HG02759 (cell line): ENCODE results near the gene PRKCH.

Experiments
- ATAC-seq: cut with Tn5 transposase; IDR thresholded peaks from one replicate; pipeline ENCODE4 v1.9.1; 2021; ENCODE audit warnings: mild to moderate bottlenecking, moderate library complexity; ENCODE audit not compliant: unreplicated experiment

The PRKCH gene

GRCh38 chr14:61504901-61505300 is 183.5 kb downstream of the PRKCH start:
- ATAC-seq: no peak

GRCh38 chr14:61505815-61506809 is 184.7 kb downstream of the PRKCH start:
- no peak for ATAC-seq

DNA sequence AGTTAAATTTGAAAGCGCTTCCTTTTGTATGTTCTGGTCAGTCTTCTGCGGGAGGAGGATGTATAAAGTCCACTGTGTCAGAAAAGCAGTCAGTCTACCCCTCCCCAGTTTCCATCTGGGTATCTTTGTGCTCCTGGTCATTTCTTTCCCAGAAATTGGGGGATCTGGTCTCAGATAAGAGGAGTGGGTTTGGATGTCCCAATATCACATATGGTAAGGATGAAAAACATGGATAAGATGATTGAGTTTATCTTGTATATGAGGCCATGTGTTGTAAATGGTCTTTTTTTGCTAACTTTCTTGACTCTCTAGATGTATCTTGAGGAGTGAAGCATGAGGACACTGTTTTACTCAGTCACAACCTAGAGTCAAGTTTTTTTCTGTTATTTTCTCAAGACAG is 187.1 kb downstream of the PRKCH start:
- ATAC-seq: no peak

DNA sequence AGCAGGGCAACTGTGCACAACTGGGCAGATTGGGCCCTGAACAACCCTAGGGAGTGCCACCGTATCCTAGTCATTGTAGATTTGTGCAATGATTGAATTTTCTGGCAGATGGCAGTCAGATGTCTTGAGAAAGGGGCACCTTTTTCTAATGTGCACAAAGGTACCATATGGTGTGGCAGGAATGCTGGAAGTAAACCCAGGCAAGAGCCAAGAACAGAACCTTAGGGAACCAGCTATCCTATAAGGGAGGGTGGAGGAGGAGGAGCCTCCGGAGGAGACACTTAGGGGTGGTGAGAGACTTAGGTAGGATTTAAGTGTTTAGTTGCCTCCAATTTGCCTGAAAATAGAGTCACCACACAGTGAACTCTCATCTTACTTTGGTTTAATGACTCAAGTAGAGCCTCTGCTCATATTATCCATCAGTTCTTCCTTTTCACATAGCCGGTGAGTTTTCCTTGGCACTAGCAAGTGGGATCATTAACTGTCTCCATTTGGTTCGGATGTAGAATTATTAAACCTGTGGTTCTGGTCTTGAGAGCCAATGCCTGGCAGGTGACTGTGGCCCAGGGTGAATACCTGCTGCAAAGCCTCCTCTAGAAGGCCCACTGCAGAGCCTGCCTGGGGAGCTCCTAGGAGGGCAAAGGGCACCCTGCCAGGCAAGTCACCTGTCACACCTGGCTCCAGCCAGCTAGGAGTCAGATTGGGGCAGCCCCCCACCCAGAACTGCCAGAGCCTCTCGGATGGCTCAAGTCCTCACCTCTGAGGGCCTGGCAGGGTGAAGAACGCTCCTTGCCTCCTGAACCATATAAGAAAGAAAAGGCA is 189.6 kb downstream of the PRKCH start:
- ATAC-seq: no peak

- ATAC-seq: no peak
These were observed 190.2 kb downstream of the PRKCH start for GRCh38 chr14:61511558-61511948.

DNA sequence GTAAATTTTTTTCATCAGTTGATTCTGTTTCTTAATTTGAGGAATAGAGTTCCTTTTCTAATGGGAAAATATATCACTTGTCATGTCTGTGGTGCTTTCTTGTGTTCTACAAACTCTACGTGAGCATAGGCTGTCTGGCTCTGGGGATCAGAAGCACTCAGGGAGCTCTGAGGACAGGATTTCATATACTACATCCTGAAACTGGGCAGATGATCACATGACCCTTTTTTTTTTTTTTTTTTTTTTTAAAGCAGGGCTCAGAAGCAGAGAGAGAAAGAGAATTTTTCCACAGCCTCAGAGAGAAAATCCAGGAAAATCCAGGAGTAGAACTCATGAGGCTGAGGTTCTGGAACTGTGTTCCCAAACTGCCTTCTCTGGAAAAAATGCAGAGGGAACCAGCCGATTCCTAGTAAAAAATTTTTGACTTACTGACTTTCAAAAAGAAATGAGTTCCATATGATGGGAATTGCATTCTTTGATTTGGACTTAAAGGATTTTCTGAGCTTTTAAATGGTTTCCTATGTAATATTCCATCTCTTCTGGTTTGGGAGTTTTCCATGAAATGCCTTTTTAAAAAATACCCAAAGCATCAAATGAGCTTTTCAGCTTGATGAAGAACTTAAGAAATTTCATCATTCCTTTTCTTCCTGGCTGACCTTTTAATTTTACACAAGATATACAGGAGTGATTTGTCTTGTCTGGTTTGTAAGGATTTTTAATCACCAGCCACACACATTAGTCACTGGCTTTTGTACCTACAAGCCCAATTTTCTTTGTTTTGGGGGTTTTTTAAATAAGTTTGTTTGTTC is 190.9 kb downstream of the PRKCH start:
- no peak for ATAC-seq

GRCh38 chr14:61513986-61514830 is 192.8 kb downstream of the PRKCH start:
- no peak for ATAC-seq

DNA sequence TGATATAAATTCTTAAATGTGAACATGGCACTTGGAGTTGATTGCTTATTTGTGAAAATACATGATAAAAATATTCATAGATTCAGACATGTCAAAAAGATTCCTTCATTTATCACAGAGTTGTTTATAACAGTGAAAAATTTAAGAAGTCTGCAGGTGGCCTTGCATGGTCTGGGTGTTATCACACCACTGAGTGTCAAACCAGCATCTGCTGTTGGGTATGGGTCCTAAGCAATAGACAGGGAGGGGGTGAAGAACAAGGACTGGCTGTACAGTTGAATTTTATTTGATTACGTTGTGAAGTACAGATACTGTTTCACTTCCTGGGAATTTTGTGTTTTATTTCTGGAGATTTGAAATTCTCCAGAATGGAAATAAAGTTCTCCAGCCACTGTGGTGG is 193.5 kb downstream of the PRKCH start:
- no peak for ATAC-seq

DNA sequence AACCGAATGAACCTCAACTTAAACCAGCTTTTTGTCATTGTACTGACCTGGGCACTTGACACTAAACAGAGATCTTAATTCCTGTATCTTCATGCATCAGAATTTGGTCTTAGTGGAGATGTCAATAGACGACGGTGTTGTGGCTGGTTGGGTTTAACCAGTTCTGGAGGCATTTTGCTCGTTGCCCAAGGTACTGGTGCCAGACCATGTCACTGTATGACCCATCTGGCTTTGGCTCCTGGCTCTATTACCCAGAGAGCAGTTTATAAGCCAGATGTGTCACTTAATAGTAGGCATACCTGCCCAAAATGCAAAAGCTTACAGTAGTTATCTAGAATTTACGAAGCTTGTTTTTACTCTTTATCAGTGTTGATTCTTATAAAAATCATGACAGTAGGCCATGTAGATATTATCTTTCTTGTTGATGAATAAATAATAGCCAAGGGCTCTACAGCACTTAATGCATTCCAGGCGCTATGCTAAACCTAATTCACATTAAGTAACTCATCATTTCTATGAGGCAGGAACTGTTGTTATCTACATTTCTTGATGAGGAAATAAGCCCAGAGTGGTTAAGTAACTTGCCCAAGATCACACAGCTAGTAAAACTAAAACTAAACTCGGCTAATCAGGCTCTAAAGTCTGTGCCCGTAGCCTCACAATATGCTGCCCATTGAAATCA is 194.2 kb downstream of the PRKCH start:
- no peak for ATAC-seq

DNA sequence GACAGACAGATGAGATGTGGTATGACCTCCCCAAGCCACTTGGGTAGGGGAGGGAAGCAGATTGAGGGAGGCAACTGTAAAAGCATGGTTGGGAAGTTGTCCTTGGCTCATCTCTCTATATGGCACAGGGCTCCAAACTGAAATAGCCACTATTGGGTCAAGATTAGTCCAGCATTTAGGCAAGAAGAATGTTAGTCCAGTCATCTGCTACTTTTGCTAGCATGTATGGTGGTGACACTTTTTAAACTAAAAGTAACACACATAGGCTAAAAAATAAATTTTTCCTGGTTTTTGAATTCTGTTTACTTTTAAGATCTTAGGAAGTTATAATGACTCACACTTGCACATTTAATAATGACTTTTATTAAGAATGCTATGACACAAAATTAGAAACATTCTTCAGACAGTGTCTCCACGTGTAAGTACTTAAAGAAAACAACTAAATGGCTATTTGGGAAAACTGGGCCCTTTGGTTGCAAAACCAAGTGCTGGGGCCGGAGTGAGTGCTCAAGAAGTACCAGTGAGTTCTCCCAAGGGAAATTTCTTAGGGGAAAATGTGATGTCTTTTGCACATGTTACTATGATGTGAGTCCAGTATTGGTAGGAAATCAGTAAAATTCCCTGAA is 194.9 kb downstream of the PRKCH start:
- ATAC-seq: no peak

DNA sequence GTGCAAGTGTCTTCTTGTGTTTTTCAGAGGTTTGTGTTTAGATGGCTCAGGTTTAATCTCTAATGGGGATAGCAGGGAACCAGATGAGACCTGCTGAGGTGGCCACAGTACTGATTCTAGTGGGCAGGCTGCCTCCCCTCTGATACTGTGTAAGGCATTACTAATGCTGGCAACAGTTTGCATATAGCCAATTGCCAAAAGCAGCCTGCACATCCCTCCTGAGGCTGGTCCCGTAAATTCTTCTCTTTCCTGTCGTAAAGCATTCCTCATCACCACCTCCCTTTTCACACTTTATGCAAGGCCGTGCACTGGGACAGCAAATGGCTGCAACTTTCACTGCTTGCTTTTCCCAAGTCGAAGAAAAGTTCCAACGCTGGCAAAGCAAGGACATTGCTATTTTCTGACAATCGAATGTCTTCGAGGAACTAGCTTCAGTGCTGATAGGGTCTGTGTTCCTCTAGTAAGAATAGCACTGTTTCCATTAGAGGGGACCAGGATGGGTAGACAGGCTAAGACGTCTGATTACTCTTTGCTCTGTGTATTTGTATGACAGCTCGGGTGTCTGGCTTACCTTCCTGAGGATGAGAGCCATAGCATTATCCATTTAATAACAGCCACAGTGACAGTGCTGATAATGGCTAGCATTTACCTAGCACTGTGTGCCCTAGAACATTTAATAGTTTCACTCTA is 195.7 kb downstream of the PRKCH start:
- no peak for ATAC-seq

- no peak for ATAC-seq
These were observed 196.6 kb downstream of the PRKCH start for GRCh38 chr14:61517911-61518384.

DNA sequence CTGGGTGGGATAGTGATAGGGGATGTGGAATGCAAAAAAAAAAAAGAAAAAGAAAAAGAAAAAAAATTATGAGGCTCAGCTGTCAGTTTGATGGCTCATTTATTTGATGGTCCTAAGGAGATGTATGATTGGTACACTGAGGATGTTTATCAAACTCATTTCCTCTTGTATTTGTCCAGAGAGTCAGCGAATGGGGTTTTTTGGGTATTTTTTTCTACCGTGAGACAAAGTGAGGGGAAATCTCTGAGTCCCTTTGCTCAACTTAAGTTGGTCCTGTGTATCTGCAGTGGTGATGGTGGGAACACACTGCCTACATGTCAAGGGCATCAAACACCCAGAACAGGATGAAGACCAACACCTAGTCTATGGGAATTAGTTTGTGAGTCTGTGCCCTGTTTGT is 197.0 kb downstream of the PRKCH start:
- no peak for ATAC-seq

GRCh38 chr14:61519106-61519505 is 197.7 kb downstream of the PRKCH start:
- no peak for ATAC-seq

- ATAC-seq: no peak
These were observed 198.4 kb downstream of the PRKCH start for GRCh38 chr14:61519735-61520134.

GRCh38 chr14:61520576-61520975 is 199.2 kb downstream of the PRKCH start:
- no peak for ATAC-seq

- ATAC-seq: no peak
These were observed 200.4 kb downstream of the PRKCH start for GRCh38 chr14:61521773-61522172.

GRCh38 chr14:61523751-61524150 is 202.4 kb downstream of the PRKCH start:
- ATAC-seq: no peak
